Cardiac fibroblast (primary cell): Measurements from ENCODE around the gene SUMO4.
A peak's percentile ranks its signal among the peaks of the same experiment; 100 is the strongest.

ENCODE experiments used
- DNase-seq, 2 donors: peaks; one replicate each; pipeline versions ENCODE4 v3.0.0 to v3.0.0-alpha.2; 2010; ENCODE audit warnings: low read depth in 2 of 2
- H3K4me3 ChIP-seq, 2 donors: replicated peaks in 1 of 2; 1 replicate in 1 of 2; 2 replicates in 1 of 2; pipeline ENCODE4 v1.5.1; 2011; ENCODE audit warnings: low read depth in 2 of 2, low read length in 2 of 2, mild to moderate bottlenecking in 2 of 2, moderate library complexity in 1 of 2
- TF ChIP-seq, protein P1 (sequence below): IDR thresholded peaks from one replicate; pipeline ENCODE4 v1.5.1; 2011; ENCODE audit warnings: low read depth, mild to moderate bottlenecking, low read length, inconsistent platforms

The SUMO4 gene

GRCh38 chr6:149449831-149450678 is 50.0 kb downstream of the SUMO4 start:
- H3K4me3 ChIP-seq, result peak overlapping the region; percentile 19 to 39

More at GRCh38 chr6:149449831-149450678, 50.0 kb downstream of the SUMO4 start:
- TF ChIP-seq, protein P1, sequence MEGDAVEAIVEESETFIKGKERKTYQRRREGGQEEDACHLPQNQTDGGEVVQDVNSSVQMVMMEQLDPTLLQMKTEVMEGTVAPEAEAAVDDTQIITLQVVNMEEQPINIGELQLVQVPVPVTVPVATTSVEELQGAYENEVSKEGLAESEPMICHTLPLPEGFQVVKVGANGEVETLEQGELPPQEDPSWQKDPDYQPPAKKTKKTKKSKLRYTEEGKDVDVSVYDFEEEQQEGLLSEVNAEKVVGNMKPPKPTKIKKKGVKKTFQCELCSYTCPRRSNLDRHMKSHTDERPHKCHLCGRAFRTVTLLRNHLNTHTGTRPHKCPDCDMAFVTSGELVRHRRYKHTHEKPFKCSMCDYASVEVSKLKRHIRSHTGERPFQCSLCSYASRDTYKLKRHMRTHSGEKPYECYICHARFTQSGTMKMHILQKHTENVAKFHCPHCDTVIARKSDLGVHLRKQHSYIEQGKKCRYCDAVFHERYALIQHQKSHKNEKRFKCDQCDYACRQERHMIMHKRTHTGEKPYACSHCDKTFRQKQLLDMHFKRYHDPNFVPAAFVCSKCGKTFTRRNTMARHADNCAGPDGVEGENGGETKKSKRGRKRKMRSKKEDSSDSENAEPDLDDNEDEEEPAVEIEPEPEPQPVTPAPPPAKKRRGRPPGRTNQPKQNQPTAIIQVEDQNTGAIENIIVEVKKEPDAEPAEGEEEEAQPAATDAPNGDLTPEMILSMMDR, result no peak
- no peak for DNase-seq
